Measurements from ENCODE around the gene ZFAND6.

DNA sequence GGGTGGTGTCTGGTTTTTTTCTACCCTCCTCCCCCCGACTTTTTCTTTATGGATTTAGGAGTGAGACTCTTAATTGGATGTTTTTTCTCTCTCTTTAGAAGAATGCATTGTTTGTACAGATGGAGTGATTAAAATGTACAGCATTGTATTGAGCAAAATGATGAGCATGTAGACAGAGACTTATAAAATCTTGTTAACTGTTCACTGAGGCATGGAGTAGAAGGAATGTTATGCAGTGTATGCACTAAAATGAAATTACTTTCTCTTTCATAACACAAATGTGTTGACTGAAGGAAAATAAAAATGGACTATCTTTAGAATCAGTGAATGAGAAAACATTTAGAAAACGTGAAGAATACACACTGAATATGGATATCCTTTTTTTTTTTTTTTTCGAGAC, 39.8 kb downstream of the ZFAND6 start:
- TF ChIP-seq, protein P1, sequence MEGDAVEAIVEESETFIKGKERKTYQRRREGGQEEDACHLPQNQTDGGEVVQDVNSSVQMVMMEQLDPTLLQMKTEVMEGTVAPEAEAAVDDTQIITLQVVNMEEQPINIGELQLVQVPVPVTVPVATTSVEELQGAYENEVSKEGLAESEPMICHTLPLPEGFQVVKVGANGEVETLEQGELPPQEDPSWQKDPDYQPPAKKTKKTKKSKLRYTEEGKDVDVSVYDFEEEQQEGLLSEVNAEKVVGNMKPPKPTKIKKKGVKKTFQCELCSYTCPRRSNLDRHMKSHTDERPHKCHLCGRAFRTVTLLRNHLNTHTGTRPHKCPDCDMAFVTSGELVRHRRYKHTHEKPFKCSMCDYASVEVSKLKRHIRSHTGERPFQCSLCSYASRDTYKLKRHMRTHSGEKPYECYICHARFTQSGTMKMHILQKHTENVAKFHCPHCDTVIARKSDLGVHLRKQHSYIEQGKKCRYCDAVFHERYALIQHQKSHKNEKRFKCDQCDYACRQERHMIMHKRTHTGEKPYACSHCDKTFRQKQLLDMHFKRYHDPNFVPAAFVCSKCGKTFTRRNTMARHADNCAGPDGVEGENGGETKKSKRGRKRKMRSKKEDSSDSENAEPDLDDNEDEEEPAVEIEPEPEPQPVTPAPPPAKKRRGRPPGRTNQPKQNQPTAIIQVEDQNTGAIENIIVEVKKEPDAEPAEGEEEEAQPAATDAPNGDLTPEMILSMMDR (IDR thresholded peaks at IDR 0.05), result no peak
- no peak for TF ChIP-seq POLR2A (IDR thresholded peaks at IDR 0.05)

All from prostate gland (tissue), 2 donors.